ENCODE results near the gene CHDH.

DNA sequence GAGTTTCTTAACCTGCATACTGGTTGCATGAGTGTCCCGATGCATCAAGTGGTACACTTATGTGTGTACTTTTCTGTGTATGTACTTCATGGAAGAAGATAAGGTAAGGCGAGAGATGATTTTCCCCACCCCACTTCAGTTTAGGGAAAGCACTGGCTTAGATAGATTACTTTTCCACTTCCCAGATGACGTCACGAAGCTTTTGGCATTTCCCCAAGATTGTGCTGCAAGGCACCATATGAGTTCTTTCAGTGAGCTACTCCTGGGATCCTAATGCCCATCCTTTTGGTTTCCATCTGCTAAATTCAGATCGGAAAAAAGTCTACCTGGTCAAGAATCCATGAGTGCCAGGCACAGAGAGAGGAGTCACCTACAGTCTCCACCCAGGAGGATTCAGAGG lies 4.7 kb upstream of the CHDH start:
- TF ChIP-seq, protein P1, sequence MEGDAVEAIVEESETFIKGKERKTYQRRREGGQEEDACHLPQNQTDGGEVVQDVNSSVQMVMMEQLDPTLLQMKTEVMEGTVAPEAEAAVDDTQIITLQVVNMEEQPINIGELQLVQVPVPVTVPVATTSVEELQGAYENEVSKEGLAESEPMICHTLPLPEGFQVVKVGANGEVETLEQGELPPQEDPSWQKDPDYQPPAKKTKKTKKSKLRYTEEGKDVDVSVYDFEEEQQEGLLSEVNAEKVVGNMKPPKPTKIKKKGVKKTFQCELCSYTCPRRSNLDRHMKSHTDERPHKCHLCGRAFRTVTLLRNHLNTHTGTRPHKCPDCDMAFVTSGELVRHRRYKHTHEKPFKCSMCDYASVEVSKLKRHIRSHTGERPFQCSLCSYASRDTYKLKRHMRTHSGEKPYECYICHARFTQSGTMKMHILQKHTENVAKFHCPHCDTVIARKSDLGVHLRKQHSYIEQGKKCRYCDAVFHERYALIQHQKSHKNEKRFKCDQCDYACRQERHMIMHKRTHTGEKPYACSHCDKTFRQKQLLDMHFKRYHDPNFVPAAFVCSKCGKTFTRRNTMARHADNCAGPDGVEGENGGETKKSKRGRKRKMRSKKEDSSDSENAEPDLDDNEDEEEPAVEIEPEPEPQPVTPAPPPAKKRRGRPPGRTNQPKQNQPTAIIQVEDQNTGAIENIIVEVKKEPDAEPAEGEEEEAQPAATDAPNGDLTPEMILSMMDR (IDR thresholded peaks at IDR 0.05): no peak
- no peak for TF ChIP-seq EZH2 (IDR thresholded peaks at IDR 0.05; ENCODE audit: borderline replicate concordance, insufficient read depth, low read depth, low read length, poor library complexity, severe bottlenecking)

Data from B cell (primary cell).